CD14-positive monocyte (primary cell): ENCODE measurements around the gene RBM25. TPM values are rescaled to one million over a fixed set of nuclear protein-coding genes. Genes with fewer than 3 reads are reported as not detected.

Source experiments
- DNase-seq, 3 donors: peaks; one replicate each; pipeline ENCODE4 v3.0.0-alpha.2; 2011 to 2022
- H2AFZ ChIP-seq: 2 replicates; pipeline ENCODE4 v1.6.0; 2012; ENCODE audit warnings: mild to moderate bottlenecking, low read depth, low read length, inconsistent platforms; ENCODE audit not compliant: insufficient read depth, poor library complexity, severe bottlenecking
- H3K27ac ChIP-seq, 2 donors: 1 replicate in 1 of 2; 2 replicates in 1 of 2; pipeline ENCODE4 v1.5.1; 2012 to 2013; ENCODE audit warnings: low read length in 2 of 2, control low read depth in 1 of 2, inconsistent platforms in 1 of 2, low read depth in 1 of 2, mild to moderate bottlenecking in 1 of 2
- H3K27me3 ChIP-seq, 2 donors: one replicate each; pipeline versions ENCODE4 v1.6.0 to v1.6.1; 2011 to 2013; ENCODE audit warnings: low read length in 2 of 2; ENCODE audit not compliant: control insufficient read depth in 2 of 2, insufficient read depth in 2 of 2
- H3K36me3 ChIP-seq, 2 donors: replicated peaks in 1 of 2; 1 replicate in 1 of 2; 2 replicates in 1 of 2; pipeline versions ENCODE4 v1.5.1 to v1.6.1; 2012 to 2013; ENCODE audit warnings: low read length in 2 of 2, control low read depth in 1 of 2, inconsistent platforms in 1 of 2, mild to moderate bottlenecking in 1 of 2; ENCODE audit not compliant: insufficient read depth in 2 of 2, control insufficient read depth in 1 of 2
- H3K4me1 ChIP-seq, 2 donors: 1 replicate in 1 of 2; 2 replicates in 1 of 2; pipeline versions ENCODE4 v1.5.1 to v1.6.1; 2012 to 2013; ENCODE audit warnings: low read length in 2 of 2, control low read depth in 1 of 2, inconsistent platforms in 1 of 2, mild to moderate bottlenecking in 1 of 2, moderate library complexity in 1 of 2; ENCODE audit not compliant: insufficient read depth in 2 of 2, control insufficient read depth in 1 of 2
- H3K4me2 ChIP-seq: replicated peaks from 2 replicates; pipeline ENCODE3; 2012; ENCODE audit warnings: low read length, moderate library complexity, mild to moderate bottlenecking; ENCODE audit not compliant: poor library complexity, severe bottlenecking; ENCODE audit errors: extremely low read depth
- H3K4me3 ChIP-seq, 3 experiments: fragments of 200-600 bp in 1 of 3; sonication (generic) in 1 of 3; replicated peaks in 1 of 3; 1 replicate in 2 of 3; 2 replicates in 1 of 3; pipeline ENCODE4 v1.5.1; 2011 to 2013; ENCODE audit warnings: low read length in 3 of 3, mild to moderate bottlenecking in 3 of 3, control low read depth in 2 of 3, low read depth in 2 of 3, inconsistent platforms in 1 of 3, moderate library complexity in 1 of 3
- H3K79me2 ChIP-seq: 2 replicates; pipeline ENCODE4 v1.6.0; 2012; ENCODE audit warnings: mild to moderate bottlenecking, control low read depth, inconsistent platforms, low read length, moderate library complexity; ENCODE audit not compliant: insufficient read depth
- H3K9ac ChIP-seq: 2 replicates; pipeline ENCODE4 v1.6.0; 2017; ENCODE audit warnings: low read length, mild to moderate bottlenecking; ENCODE audit not compliant: insufficient read depth, poor library complexity, severe bottlenecking
- H3K9me3 ChIP-seq, 2 donors: replicated peaks in 1 of 2; 1 replicate in 1 of 2; 2 replicates in 1 of 2; pipeline versions ENCODE4 v1.5.1 to v1.6.1; 2012 to 2013; ENCODE audit warnings: low read length in 2 of 2, control low read depth in 1 of 2; ENCODE audit not compliant: control insufficient read depth in 1 of 2, insufficient read depth in 1 of 2
- H4K20me1 ChIP-seq: 2 replicates; pipeline ENCODE4 v1.6.0; 2012; ENCODE audit warnings: mild to moderate bottlenecking, low read length, control low read depth, moderate library complexity; ENCODE audit not compliant: insufficient read depth
- H3K27ac Mint-ChIP-seq, 7 donors: one replicate each; pipeline ENCODE4 v1.8.0; 2020; ENCODE audit warnings: mild to moderate bottlenecking in 7 of 7, mixed read lengths in 7 of 7, moderate library complexity in 6 of 7, inconsistent platforms in 2 of 7
- H3K27me3 Mint-ChIP-seq, 3 donors: one replicate each; pipeline ENCODE4 v1.8.0; 2021 to 2022; ENCODE audit warnings: low read depth in 3 of 3, mild to moderate bottlenecking in 3 of 3, mixed read lengths in 3 of 3, moderate library complexity in 3 of 3, inconsistent platforms in 1 of 3
- H3K36me3 Mint-ChIP-seq, 2 donors: one replicate each; pipeline ENCODE4 v1.8.0; 2020; ENCODE audit warnings: mixed read lengths in 2 of 2, inconsistent platforms in 1 of 2, mild to moderate bottlenecking in 1 of 2
- H3K4me1 Mint-ChIP-seq: one replicate; pipeline ENCODE4 v1.8.0; 2020; ENCODE audit warnings: mild to moderate bottlenecking, mixed read lengths
- H3K4me3 Mint-ChIP-seq, 2 donors: one replicate each; pipeline ENCODE4 v1.8.0; 2020; ENCODE audit warnings: mild to moderate bottlenecking in 2 of 2, mixed read lengths in 2 of 2, moderate library complexity in 1 of 2
- H3K9me3 Mint-ChIP-seq, 7 donors: one replicate each; pipeline ENCODE4 v1.8.0; 2020 to 2022; ENCODE audit warnings: mixed read lengths in 7 of 7, mild to moderate bottlenecking in 6 of 7, moderate library complexity in 6 of 7, inconsistent platforms in 2 of 7
- CTCF ChIP-seq: fragments of 200-600 bp; IDR thresholded peaks from one replicate; pipeline ENCODE4 v1.8.0; 2022; ENCODE audit warnings: antibody characterized with exemption, mild to moderate bottlenecking
- WGBS: methylation state at CpG from one replicate; pipeline ENCODE4 v1.1.5; 2013; ENCODE audit warnings: missing lambda C conversion rate; ENCODE audit not compliant: insufficient coverage; 5-methylcytosine and 5-hydroxymethylcytosine counted together
- intact Hi-C, 2 donors: fragments of 100-400 bp; cut with micrococcal nuclease; formaldehyde crosslinking; loops; one replicate each; pipeline versions ENCODE4 v1.15.0 to v1.15.1; 2023
- polyA plus RNA-seq, 3 donors: library from polyadenylated mRNA; depleted of rRNA in 1 of 3; unstranded in 2 of 3; stranded (reverse) in 1 of 3; fragments of 300-500 nt in 2 of 3; fragments of >200 nt in 1 of 3; fragmentation: Illumina TruSeq in 2 of 3; gene quantifications; 1 replicate in 2 of 3; 2 replicates in 1 of 3; pipeline ENCODE4 v1.2.3, GENCODE V29; 2012 to 2021

RBM25 gene
- polyA plus RNA-seq, 3 donors = 15.6 to 46.5 (median 25.2) TPM

- Mint-ChIP-seq H3K27ac (no peak overlapping the region), H3K4me3 (no peak overlapping the region), H3K36me3 (no peaks in the 10 kb centered on the region), H3K4me1 (peaks cover 16% of the 10 kb centered on the region), H3K9me3 (peaks cover 0 to 2% (median 0%) of the 10 kb centered on the region in 7 donors), H3K27me3 (peaks cover 0 to 7% (median 4%) of the 10 kb centered on the region in 3 donors)
- Histone ChIP-seq H4K20me1 (peaks cover 13% of the 10 kb centered on the region), H3K4me1 (peaks cover 15 to 18% of the 10 kb centered on the region in 2 donors), H3K4me3 (no peak overlapping the region), H3K79me2 (peaks cover 18% of the 10 kb centered on the region), H3K36me3 (no peaks in the 10 kb centered on the region), H3K27ac (no peak overlapping the region), H2AFZ (no peak overlapping the region), H3K4me2 (no peak overlapping the region), H3K27me3 (no peaks in the 10 kb centered on the region), H3K9me3 (no peaks in the 10 kb centered on the region), H3K9ac (no peak overlapping the region)
- WGBS = no CpG with 5 or more reads among the region's 1 CpG
- TF ChIP-seq CTCF = no peak
- intact Hi-C loops = loop anchor here in 1 of 2 donors (5.0 kb wide), 1 partner anchor 82 kb away; the partner anchor contains the start of gene PSEN1
- DNase-seq = no peak
Measured at GRCh38 chr14:73055251-73055650, 3.1 kb upstream of the RBM25 start.

- Histone ChIP-seq H2AFZ (peak overlapping the region; percentile 94), H3K27ac (peak overlapping the region; percentile 88 to 99), H3K4me3 (peak overlapping the region; percentile 67 to 92 (median 84)), H3K9me3 (peaks cover 0 to 3% of the 10 kb centered on the region in 2 donors), H3K27me3 (no peaks in the 10 kb centered on the region), H3K4me2 (peak overlapping the region; percentile 76), H3K79me2 (peaks cover 45% of the 10 kb centered on the region), H3K9ac (peak overlapping the region; percentile 90), H3K36me3 (peaks cover 0 to 21% of the 10 kb centered on the region in 2 donors), H4K20me1 (peaks cover 39% of the 10 kb centered on the region), H3K4me1 (peaks cover 15 to 23% of the 10 kb centered on the region in 2 donors)
- peaks cover 9 to 19% of the 10 kb centered on the region in 2 donors for H3K36me3 Mint-ChIP-seq
- H3K4me1 Mint-ChIP-seq = peaks cover 23% of the 10 kb centered on the region
- DNase-seq = no peak
- H3K9me3 Mint-ChIP-seq = peaks cover 0 to 2% (median 0%) of the 10 kb centered on the region in 7 donors
- TF ChIP-seq CTCF = no peak
- WGBS = 0% methylated on average over 4 of the region's 8 CpGs
- no peak overlapping the region for H3K27ac Mint-ChIP-seq
- intact Hi-C loops = loop anchor here (2.0 to 5.0 kb wide), 2 partner anchors 31 to 79 kb away; partner anchors contain the start of genes PSEN1 (in 1 of the 2) and ZFYVE1 (in 1 of the 2)
- peaks cover 0 to 6% (median 2%) of the 10 kb centered on the region in 3 donors for H3K27me3 Mint-ChIP-seq
- no peak overlapping the region for H3K4me3 Mint-ChIP-seq
Measured at GRCh38 chr14:73057944-73058223, 450 bp upstream of the RBM25 start.
